ENCODE measurements around the gene CDC73.
"Not testable (repeated sequence)": the region's sequence is repeated elsewhere in the genome, so short reads cannot be mapped to it uniquely, and the experiment has no call there.

Gene CDC73

GRCh38 chr1:193216920-193217319, 95.1 kb downstream of the CDC73 start:
- no peak for DNase-seq (ENCODE audit: extremely low spot score)
- TF ChIP-seq FOXK2 (IDR thresholded peaks at IDR 0.05) (no peak), BHLHE40 (IDR thresholded peaks at IDR 0.05; ENCODE audit: borderline replicate concordance) (no peak), FOXM1 (IDR thresholded peaks at IDR 0.05; ENCODE audit: borderline replicate concordance) (no peak), ZNF384 (IDR thresholded peaks at IDR 0.05) (no peak), SUZ12 (IDR thresholded peaks at IDR 0.05) (no peak), FOXA1 (IDR thresholded peaks at IDR 0.05) (no peak), LEF1 (IDR thresholded peaks at IDR 0.05; ENCODE audit: borderline replicate concordance) (no peak), PKNOX1 (IDR thresholded peaks at IDR 0.05) (no peak), HDGF (IDR thresholded peaks at IDR 0.05; ENCODE audit: borderline replicate concordance) (no peak), NFRKB (IDR thresholded peaks at IDR 0.05) (no peak), CTBP1 (IDR thresholded peaks at IDR 0.05; ENCODE audit: borderline replicate concordance) (no peak), TARDBP (IDR thresholded peaks at IDR 0.05) (no peak), ELF4 (IDR thresholded peaks at IDR 0.05) (no peak)
- POLR2A ChIA-PET: no interaction called here
- CTCF ChIA-PET: no interaction called here

DNA sequence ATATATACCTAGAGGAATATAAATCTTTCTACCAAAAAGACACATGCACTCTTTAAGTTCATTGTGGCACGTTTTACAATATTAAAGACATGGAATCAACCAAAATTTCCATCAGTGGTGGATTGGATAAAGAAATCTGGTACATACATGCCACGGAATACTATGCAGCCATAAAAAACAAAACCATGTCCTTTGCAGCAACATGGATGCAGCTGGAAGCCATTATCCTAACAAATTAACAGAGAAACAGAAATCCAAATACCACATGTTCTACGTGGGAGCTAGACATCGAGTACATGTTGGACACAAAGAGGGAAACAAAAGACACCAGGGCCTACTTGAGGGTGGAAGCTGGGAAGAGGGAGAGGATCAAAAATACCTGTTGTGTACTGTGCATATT, 97.6 kb downstream of the CDC73 start:
- DNase-seq (ENCODE audit: extremely low spot score): no peak

DNA sequence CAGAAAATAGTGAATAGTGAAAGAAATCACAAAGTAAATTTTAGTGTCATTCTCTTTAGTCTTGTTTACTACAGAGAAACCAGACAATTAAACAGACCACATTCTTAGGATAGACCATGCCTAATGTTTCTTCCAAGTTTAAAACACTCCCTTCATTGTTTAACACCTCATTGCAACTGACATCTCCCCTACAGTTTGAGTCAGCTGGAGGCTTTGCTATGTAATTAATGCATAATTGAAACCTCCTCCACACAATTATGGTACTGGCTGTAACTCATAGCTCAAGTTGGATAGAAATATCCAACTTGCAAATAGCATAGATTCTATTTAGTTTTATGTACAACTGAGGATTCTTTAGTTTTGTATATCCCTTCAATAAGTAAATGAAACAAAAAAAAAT, 99.8 kb downstream of the CDC73 start:
- no peak for DNase-seq (ENCODE audit: extremely low spot score)
- ChIA-PET CTCF (interaction anchor here (0.8 kb wide), 1 partner anchor 481 kb away, joined by 4 read pairs; no protein-coding TSS in a partner anchor), POLR2A (no interaction called here)
- no peak for TF ChIP-seq PKNOX1 (IDR thresholded peaks at IDR 0.05)
- no peak for TF ChIP-seq FOXM1 (IDR thresholded peaks at IDR 0.05; ENCODE audit: borderline replicate concordance)
- no peak for TF ChIP-seq NFRKB (IDR thresholded peaks at IDR 0.05)
- TF ChIP-seq SUZ12 (IDR thresholded peaks at IDR 0.05): no peak
- no peak for TF ChIP-seq FOXA1 (IDR thresholded peaks at IDR 0.05)
- TF ChIP-seq ARNT (IDR thresholded peaks at IDR 0.05): no peak
- no peak for TF ChIP-seq HDGF (IDR thresholded peaks at IDR 0.05; ENCODE audit: borderline replicate concordance)

More for the DNA sequence above, 97.6 kb downstream of the CDC73 start:
- CTCF ChIA-PET: no interaction called here
- POLR2A ChIA-PET: no interaction called here
- TF ChIP-seq LEF1 (IDR thresholded peaks at IDR 0.05; ENCODE audit: borderline replicate concordance): no peak
- no peak for TF ChIP-seq ARNT (IDR thresholded peaks at IDR 0.05)
- no peak for TF ChIP-seq FOXM1 (IDR thresholded peaks at IDR 0.05; ENCODE audit: borderline replicate concordance)
- TF ChIP-seq HDGF (IDR thresholded peaks at IDR 0.05; ENCODE audit: borderline replicate concordance): no peak
- TF ChIP-seq SUZ12 (IDR thresholded peaks at IDR 0.05): no peak
- no peak for TF ChIP-seq FOXA1 (IDR thresholded peaks at IDR 0.05)
- no peak for TF ChIP-seq PKNOX1 (IDR thresholded peaks at IDR 0.05)
- TF ChIP-seq L3MBTL2 (conservative IDR thresholded peaks at IDR 0.05): no peak
- TF ChIP-seq CTBP1 (IDR thresholded peaks at IDR 0.05; ENCODE audit: borderline replicate concordance): no peak
- TF ChIP-seq ZNF384 (IDR thresholded peaks at IDR 0.05): no peak
- no peak for TF ChIP-seq NFRKB (IDR thresholded peaks at IDR 0.05)
- no peak for TF ChIP-seq BHLHE40 (IDR thresholded peaks at IDR 0.05; ENCODE audit: borderline replicate concordance)
- no peak for TF ChIP-seq TARDBP (IDR thresholded peaks at IDR 0.05)
- no peak for TF ChIP-seq ELF4 (IDR thresholded peaks at IDR 0.05)
- no peak for TF ChIP-seq FOXK2 (IDR thresholded peaks at IDR 0.05)
- TF ChIP-seq SP1 (IDR thresholded peaks at IDR 0.05): no peak

- ChIA-PET CTCF (interaction anchor here (0.8 kb wide), 1 partner anchor 480 kb away, joined by 4 read pairs; no protein-coding TSS in a partner anchor), POLR2A (no interaction called here)
- TF ChIP-seq TARDBP (IDR thresholded peaks at IDR 0.05) (no peak), CTBP1 (IDR thresholded peaks at IDR 0.05; ENCODE audit: borderline replicate concordance) (no peak), HDGF (IDR thresholded peaks at IDR 0.05; ENCODE audit: borderline replicate concordance) (no peak), NFRKB (IDR thresholded peaks at IDR 0.05) (no peak), SUZ12 (IDR thresholded peaks at IDR 0.05) (no peak), ZNF384 (IDR thresholded peaks at IDR 0.05) (no peak), FOXK2 (IDR thresholded peaks at IDR 0.05) (no peak), BHLHE40 (IDR thresholded peaks at IDR 0.05; ENCODE audit: borderline replicate concordance) (no peak)
- no peak for DNase-seq (ENCODE audit: extremely low spot score)
These were observed 100.3 kb downstream of the CDC73 start for GRCh38 chr1:193222056-193222615.

GRCh38 chr1:193229136-193229535, 107.3 kb downstream of the CDC73 start:
- ChIA-PET CTCF (no interaction called here), POLR2A (no interaction called here)
- DNase-seq (ENCODE audit: extremely low spot score): no peak
- TF ChIP-seq LEF1 (IDR thresholded peaks at IDR 0.05; ENCODE audit: borderline replicate concordance) (no peak), CTBP1 (IDR thresholded peaks at IDR 0.05; ENCODE audit: borderline replicate concordance) (no peak), NFRKB (IDR thresholded peaks at IDR 0.05) (no peak), TARDBP (IDR thresholded peaks at IDR 0.05) (no peak)

DNA sequence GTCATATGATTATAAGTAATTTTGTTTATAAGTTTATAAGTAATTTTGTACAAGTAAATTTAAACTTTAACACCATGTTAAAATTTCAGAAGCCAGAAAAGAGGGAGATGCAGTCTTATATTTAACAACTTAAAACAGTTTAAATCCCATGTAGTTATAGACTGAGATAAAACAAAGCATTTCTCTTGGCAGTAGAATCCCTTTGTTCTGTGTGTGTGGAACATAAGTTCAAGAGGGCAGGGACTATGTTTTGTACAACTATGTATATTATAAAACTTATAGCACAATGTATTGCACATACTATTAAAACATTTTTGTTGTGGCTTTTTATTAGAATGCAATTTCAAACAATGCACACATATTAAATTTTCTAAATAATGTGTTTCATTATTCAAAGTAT, 109.3 kb downstream of the CDC73 start:
- DNase-seq (ENCODE audit: extremely low spot score); POLR2A ChIA-PET; CTCF ChIA-PET: not testable (repeated sequence)

DNA sequence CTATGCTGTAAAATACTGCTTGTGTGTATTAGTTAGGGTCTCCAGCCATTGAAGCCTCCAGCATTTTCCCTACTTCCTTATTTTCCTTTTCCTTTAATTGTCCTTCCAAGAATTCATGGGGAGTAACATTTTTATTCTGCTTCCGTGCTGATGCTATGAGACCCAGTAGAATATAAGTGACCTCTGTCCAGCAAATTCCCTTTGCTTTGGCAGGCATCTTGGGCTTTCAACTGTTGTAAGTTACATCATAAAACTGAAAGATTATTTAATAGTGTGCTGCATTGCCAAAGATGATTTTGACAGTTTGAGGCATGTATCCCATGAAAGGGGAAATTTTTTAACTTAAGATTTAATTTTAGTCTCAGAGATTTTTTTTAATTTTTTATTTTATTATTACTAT, 112.7 kb downstream of the CDC73 start:
- TF ChIP-seq FOXM1 (IDR thresholded peaks at IDR 0.05; ENCODE audit: borderline replicate concordance) (no peak), TARDBP (IDR thresholded peaks at IDR 0.05) (no peak), LEF1 (IDR thresholded peaks at IDR 0.05; ENCODE audit: borderline replicate concordance) (no peak)
- DNase-seq (ENCODE audit: extremely low spot score): no peak
- ChIA-PET CTCF (no interaction called here), POLR2A (no interaction called here)

Measured in HEK293T (cell line).